ENCODE data around the gene RARRES2.

RARRES2 gene

DNA sequence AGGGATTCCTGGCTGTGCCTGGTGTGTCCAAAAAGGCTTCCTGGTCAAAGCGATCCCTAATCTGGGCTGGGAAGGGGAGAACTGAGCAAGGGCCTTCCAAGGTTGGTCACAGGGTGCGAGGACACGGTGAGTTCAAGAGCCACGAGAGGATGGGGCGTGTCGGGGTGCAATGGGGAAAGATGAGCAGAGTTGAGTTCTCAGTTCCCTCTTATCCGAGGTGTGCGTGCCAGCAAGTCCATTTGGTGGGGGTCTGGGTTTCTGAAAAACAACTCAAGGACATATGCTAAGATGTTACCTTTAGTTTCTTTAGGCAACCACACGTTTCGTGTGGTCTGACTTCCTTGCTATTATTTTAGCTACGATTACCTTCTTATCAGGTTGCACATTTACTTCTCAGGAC is 39.0 kb upstream of the RARRES2 start:
- no peak for TF ChIP-seq ZNF274 (IDR thresholded peaks at IDR 0.05; ENCODE audit: low read depth, low read length)
- peak overlapping the region; percentile 91; the same call in 1 of the 2 replicates for H3K4me3 ChIP-seq (ENCODE audit: low read length)

DNA sequence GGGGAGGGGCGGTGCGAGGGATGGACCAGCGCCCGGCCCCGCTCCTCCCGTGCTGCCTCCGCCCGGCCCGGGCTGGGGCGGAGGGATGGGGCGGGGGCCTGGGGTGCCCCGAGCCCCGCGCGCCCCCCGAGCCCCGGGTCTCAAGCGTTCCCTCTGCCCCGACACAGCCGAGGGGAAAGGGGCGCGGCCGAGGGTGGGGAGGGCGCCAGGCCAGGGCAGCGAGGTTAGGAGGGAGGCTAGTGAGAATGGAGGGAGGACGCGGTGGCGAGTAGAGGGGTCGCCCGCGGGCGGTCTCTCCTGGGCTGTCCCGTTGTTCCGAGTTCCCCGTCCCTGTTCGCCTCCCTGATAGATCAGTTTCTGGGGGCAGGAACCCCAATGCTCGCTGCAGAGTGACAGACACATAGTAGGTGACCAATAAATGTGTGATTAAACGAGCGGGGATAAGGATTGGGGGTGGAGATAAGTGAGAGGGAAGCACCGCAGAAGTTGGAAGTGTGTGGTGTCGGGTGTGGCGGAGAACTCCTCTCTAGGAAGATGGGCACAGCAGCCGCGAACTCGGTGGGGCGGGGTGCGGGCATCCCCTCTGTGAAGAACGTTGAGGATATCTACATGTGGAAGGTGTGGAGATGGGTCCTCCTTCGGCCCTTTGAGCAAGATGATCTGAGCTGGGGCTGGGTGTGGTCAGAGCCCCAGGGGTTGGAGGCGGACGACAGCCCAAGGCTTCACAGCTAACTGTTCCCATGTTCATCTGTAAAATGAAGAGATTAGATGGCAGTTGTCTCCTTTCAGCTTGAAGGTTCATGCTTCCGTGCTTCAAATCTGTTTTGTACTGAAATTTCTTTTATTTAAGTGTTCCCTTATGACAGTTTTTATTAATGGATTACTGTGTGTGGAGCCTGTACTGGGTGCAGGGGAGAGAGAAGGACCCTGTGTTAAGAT is 38.3 kb upstream of the RARRES2 start:
- peak overlapping the region; percentile 91 for H3K4me3 ChIP-seq (ENCODE audit: low read length)
- no peak for TF ChIP-seq ZNF274 (IDR thresholded peaks at IDR 0.05; ENCODE audit: low read depth, low read length)

DNA sequence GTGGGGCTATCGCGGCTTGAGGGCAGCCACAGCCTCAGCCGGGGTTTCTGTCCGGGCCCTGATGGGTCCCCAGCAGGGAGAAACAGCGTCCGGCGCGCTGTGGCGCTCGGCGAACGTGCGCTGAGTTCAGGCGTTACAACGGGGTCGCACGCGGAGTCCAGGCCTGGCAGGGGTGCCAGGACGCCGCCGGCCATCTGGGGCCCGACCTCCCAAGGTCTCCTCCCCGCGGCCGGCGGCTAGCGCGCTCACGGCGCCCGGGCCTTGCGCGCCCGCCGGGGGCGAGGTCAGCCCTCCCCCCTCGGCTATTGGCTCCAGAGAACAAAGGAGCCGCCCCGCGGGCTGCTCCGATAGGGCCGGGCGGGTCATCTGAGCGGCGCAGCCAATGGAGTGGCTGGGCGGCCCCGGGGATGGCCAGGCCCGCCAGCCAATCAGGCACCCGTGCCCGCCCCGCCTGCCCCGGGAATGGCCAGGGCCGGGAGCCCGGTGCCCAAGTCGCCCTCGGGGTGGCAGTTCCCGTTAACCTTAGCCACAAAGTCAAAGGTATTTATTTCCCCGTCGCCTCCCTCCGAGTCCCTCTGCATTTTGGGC is 37.5 kb upstream of the RARRES2 start, which contains the start of gene ZNF775:
Gene ZNF775, plus strand, starts transcription at position 478 of the 588 bp plus-strand sequence. CDS start 9,141 bp downstream, outside the sequence.
- peak within 1 kb of the TSS; percentile 91 for H3K4me3 ChIP-seq (ENCODE audit: low read length)
- no peak for TF ChIP-seq ZNF274 (IDR thresholded peaks at IDR 0.05; ENCODE audit: low read depth, low read length)

DNA sequence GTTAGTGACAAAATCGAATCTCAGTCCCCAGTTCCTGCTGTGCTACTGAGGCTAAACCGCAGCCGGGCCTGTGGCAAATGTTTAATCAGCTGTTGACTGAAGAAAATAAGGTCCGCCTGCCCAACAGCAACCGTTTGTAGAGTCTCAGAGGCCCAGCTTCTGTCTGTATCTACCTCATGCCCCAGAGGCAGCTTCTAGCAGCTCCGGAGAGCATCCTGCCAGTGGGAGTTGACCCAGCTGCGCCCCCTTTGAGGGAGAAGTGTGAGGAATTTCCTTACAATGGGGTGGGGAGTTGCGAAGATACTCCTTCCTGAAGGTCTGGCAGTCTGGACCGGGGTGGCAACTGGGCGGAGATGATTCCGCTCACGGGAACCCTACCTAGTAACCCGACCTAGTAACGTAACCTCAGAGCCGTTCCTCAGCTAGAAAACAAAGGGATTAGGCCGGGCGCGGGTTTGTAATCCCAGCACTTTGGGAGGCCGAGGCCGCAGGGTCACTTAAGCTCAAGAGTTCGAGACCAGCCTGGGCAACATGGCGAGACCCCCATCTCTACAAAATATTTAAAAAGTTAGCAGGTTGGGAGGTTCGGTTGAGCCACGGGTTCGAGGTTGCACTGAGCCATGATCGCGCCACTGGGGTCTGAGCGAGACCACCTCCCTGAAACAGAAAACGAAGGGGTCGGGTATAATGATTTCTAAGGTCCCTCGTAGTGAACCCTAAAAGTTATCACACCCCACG is 36.9 kb upstream of the RARRES2 start:
- no peak for TF ChIP-seq ZNF274 (IDR thresholded peaks at IDR 0.05; ENCODE audit: low read depth, low read length)
- peak overlapping the region; percentile 75 for H3K4me3 ChIP-seq (ENCODE audit: low read length)

DNA sequence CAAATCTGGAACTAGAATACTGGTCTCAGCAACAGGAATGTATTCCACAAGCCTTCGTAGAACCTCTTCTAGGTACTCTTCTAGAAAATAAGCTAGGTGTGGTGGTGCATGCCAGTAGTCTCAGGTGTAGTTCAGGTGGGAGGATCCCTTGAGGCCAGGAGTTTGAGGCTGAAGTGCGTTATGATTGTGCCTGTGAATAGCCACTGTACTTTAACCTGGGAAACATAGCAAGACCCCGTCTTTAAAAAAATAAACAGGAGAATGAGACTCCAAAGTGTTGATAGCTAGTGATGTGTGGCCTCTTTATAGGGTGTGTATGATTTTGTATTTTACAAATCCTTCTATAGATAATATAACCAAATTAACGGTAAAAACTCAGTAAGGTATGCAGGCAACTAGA is 36.2 kb upstream of the RARRES2 start:
- no peak for TF ChIP-seq ZNF274 (IDR thresholded peaks at IDR 0.05; ENCODE audit: low read depth, low read length)
- peak overlapping the region; percentile 35; the same call in 1 of the 2 replicates for H3K4me3 ChIP-seq (ENCODE audit: low read length)

DNA sequence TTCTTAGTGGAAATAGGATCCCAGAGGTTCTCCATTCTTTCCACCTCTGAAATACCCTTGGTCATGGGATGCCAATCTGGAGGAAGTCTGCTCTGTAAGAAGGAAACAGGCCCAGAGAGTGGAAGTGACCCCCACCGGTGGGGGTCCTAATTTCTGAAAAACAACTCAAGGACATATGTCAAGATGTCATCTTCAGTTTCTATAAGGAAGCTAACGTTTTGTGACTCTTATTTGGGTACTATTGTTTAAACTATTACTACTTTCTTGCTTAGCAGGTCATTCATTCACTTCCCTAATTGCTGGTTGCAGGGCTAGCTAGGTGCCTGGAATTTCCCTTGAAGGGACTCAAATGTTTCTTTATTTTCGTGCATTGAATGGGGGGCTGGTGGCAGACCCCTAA is 35.8 kb upstream of the RARRES2 start:
- no peak for TF ChIP-seq ZNF274 (IDR thresholded peaks at IDR 0.05; ENCODE audit: low read depth, low read length)
- H3K4me3 ChIP-seq (ENCODE audit: low read length), result peak overlapping the region; percentile 35; the same call in 1 of the 2 replicates

DNA sequence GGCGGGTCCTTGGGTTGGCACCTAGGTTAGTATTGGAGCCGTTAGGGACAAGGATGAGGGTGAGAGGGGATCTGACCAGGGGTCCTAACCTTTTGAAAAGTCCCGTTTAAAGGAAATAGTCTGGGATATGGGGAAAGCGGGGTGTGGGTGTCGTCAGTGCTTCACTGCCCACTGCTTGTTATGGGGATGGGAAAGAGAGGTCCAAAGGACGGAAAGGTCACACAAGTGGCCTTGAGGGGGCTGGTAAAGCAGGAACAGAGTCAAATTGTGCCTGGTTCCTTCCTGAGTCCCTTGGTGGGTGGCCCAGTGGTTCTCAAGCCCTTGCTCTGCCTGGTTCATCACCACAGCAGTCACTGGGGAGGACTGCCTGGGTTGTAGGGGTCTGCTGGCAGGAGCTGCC is 35.1 kb upstream of the RARRES2 start:
- TF ChIP-seq ZNF274 (IDR thresholded peaks at IDR 0.05; ENCODE audit: low read depth, low read length), result no peak

DNA sequence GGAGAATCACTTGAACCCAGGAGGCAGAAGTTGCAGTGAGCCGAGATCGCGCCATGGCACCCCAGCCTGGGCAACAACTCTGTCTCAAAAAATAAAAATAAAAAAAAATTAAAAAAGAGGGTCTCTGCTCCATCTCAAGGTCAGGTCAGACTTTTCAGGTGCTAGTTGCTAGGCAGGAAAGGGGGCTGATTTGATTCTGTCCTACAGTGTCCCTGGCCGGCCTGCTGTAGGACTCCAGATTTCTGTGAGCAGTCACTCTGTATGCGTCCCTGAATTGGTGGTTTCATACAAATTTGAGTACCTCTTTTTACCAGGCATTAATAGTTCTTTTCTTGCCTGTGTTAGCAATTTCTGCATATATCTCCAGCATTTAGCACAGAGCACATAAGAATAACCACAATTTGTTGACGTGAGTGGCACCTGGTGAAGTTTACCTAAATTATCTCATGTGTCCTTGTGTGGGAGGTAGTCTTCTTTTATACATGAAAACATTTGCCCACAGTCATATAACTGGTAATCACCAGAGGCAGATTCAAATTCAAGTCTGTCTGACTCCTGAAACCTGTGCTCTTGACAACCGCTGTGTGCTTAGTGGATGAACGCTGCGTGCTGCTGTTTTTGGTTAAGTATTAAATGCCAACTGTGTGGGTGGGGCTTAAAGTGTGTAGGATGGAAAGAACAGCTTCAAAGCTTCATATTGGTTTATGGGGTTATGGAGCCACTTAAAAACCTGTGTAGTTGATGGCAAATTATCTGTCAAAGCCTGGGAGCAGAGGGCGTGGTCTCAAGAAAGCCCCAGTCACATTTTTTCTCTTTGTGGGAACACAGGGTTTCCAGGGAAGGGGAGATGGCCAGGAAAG is 34.5 kb upstream of the RARRES2 start:
- no peak for TF ChIP-seq ZNF274 (IDR thresholded peaks at IDR 0.05; ENCODE audit: low read depth, low read length)
- peak overlapping the region; percentile 11; the same call in 1 of the 2 replicates for H3K4me3 ChIP-seq (ENCODE audit: low read length)

More for the DNA sequence above, 35.1 kb upstream of the RARRES2 start:
- H3K4me3 ChIP-seq (ENCODE audit: low read length), result peak overlapping the region; percentile 11; the same call in 1 of the 2 replicates

DNA sequence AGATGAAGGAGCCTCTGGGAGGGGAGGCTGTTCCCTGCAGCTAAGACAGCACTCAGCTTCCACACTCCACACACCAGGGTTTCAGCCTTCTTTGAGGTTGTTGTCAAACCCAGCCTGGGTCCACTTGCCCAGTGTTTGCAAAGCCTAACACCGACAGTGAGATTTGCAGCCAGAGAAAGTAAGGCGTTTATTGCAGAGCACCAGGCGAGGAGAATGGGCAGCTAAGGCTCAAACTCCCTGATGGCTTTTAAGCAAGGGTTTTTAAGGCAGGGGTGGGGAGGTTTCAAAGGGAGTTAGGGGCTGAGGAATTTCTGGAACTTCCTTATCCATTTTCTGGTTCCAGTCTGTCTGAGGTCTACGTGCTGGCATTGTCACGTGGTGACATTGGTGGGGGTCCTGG is 33.0 kb upstream of the RARRES2 start:
- no peak for TF ChIP-seq ZNF274 (IDR thresholded peaks at IDR 0.05; ENCODE audit: low read depth, low read length)
- H3K4me3 ChIP-seq (ENCODE audit: low read length), result no peak overlapping the region

DNA sequence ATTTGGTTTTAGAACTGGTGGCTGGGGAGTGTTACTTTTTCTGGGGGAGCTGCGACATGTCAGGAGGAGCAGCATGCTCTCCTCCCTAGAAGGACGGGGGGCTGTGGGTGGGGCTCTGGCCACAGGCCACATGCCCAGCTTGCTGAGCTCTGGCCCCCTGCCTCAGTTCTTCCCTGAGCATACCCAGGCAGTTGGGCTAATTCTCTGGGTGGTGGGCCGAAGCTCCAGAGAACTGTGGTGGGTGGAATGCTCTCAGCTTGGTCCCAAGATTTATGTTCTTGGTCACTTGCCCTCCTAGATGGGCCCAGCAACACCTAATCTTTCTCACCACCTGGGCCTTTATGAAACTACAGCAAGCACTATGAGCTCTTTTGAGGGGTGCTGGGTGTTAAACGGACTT is 32.6 kb upstream of the RARRES2 start:
- no peak for TF ChIP-seq ZNF274 (IDR thresholded peaks at IDR 0.05; ENCODE audit: low read depth, low read length)
- H3K4me3 ChIP-seq (ENCODE audit: low read length), result no peak overlapping the region

DNA sequence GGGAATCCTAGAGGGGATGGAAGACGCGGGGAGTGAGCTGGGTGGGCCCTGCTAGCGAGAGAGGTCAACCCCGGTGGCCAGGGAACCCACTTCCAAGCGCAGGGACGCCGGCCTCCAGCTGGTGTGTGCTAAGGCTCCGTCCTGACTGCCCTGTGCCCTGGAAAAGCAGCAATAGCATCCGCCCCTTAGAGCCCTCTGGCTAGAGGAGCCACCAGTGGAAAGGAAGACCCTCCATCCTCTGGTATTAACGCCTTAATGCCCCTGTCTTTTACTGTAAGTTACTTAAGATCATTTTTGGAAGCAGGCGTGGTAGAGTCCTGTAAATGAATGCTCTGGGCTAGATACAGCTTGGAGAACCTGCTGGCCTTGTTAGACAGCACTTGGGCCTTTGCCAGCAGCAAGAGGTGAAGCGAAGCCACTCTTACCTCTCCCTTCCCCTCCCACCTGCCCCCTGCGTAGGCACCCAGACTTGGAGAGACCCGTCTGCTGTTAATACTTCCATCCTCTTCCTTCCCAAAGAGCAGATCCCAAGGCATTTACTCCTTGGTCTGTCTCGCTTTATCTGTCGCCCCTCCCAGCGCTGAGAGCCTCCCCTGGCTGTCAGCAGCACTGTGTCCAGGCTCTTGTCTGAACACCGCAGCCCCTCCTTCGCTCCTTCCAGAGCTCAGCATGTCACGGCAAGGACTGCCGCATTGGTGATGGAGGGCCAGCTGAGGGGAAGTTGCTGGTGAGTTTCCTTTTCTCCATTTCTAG is 31.8 kb upstream of the RARRES2 start:
- peak overlapping the region; percentile 5; the same call in 1 of the 2 replicates for H3K4me3 ChIP-seq (ENCODE audit: low read length)
- TF ChIP-seq ZNF274 (IDR thresholded peaks at IDR 0.05; ENCODE audit: low read depth, low read length), result no peak

DNA sequence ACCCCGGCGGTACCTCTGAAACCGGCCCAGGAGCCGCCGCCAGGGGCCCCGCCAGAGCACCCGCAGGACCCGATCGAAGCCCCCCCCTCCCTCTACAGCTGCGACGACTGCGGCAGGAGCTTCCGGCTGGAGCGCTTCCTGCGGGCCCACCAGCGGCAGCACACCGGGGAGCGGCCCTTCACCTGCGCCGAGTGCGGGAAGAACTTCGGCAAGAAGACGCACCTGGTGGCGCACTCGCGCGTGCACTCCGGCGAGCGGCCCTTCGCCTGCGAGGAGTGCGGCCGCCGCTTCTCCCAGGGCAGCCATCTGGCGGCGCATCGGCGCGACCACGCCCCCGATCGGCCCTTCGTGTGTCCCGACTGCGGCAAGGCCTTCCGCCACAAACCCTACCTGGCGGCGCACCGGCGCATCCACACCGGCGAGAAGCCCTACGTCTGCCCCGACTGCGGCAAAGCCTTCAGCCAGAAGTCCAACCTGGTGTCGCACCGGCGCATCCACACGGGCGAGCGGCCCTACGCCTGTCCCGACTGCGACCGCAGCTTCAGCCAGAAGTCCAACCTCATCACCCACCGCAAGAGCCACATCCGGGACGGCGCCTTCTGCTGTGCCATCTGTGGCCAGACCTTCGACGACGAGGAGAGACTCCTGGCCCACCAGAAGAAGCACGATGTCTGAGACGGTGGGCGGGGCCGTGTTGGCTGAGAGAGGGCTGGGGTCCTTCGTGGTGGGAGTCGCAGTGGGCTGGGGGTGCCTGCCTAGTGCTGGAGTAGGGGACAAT is 31.0 kb upstream of the RARRES2 start:
- TF ChIP-seq ZNF274 (IDR thresholded peaks at IDR 0.05; ENCODE audit: low read depth, low read length), result no peak
- no peak overlapping the region; the same call in 1 of the 2 replicates for H3K4me3 ChIP-seq (ENCODE audit: low read length)

All from GM08714 (cell line).